Endodermal cell (in vitro differentiated cells): Measurements from ENCODE around the gene BCL7B. TPM values are rescaled to one million over a fixed set of nuclear protein-coding genes. Genes with fewer than 3 reads are reported as not detected.

ENCODE experiments used
- DNase-seq: peaks from one replicate; pipeline ENCODE4 v3.0.0-alpha.2; 2017
- H3K27ac ChIP-seq: 2 replicates; pipeline ENCODE4 v1.5.1; 2013; ENCODE audit warnings: mild to moderate bottlenecking, low read depth, low read length, moderate library complexity
- H3K27me3 ChIP-seq: 2 replicates; pipeline ENCODE4 v1.6.1; 2013; ENCODE audit warnings: mild to moderate bottlenecking, low read length, moderate library complexity; ENCODE audit not compliant: insufficient read depth, control insufficient read depth, poor library complexity, severe bottlenecking
- H3K36me3 ChIP-seq: 2 replicates; pipeline ENCODE4 v1.7.0; 2013; ENCODE audit warnings: mild to moderate bottlenecking, low read length, moderate library complexity; ENCODE audit not compliant: control insufficient read depth, insufficient read depth
- H3K4me1 ChIP-seq: one replicate; pipeline ENCODE4 v1.7.0; 2013; ENCODE audit warnings: low read length; ENCODE audit not compliant: control insufficient read depth, insufficient read depth
- H3K4me3 ChIP-seq: 2 replicates; pipeline ENCODE4 v1.5.1; 2013; ENCODE audit warnings: mild to moderate bottlenecking, low read length, moderate library complexity
- H3K9ac ChIP-seq: 2 replicates; pipeline ENCODE4 v1.6.1; 2013; ENCODE audit warnings: mild to moderate bottlenecking, low read length, moderate library complexity; ENCODE audit not compliant: poor library complexity, severe bottlenecking; ENCODE audit errors: extremely low read depth
- H3K9me3 ChIP-seq: 2 replicates; pipeline ENCODE4 v1.6.1; 2013; ENCODE audit warnings: mild to moderate bottlenecking, low read length, moderate library complexity; ENCODE audit not compliant: control insufficient read depth
- H3K27ac Mint-ChIP-seq: 2 replicates; pipeline ENCODE4 v1.8.0; 2020; ENCODE audit warnings: mixed read lengths
- H3K27me3 Mint-ChIP-seq: 2 replicates; pipeline ENCODE4 v1.8.0; 2021; ENCODE audit warnings: mild to moderate bottlenecking, mixed read lengths; ENCODE audit not compliant: insufficient read depth
- H3K36me3 Mint-ChIP-seq: 2 replicates; pipeline ENCODE4 v1.8.0; 2020; ENCODE audit warnings: low read depth, mixed read lengths
- H3K4me1 Mint-ChIP-seq: 2 replicates; pipeline ENCODE4 v1.8.0; 2020; ENCODE audit warnings: mixed read lengths
- H3K4me3 Mint-ChIP-seq: 2 replicates; pipeline ENCODE4 v1.8.0; 2020; ENCODE audit warnings: mild to moderate bottlenecking, moderate library complexity, mixed read lengths
- H3K9me3 Mint-ChIP-seq: 2 replicates; pipeline ENCODE4 v1.8.0; 2020; ENCODE audit warnings: mild to moderate bottlenecking, mixed read lengths
- CTCF ChIP-seq: fragments of 200-600 bp; sonication (generic); conservative IDR thresholded peaks from 2 replicates; pipeline ENCODE4 v1.5.0; 2021; ENCODE audit warnings: antibody characterized with exemption, mild to moderate bottlenecking
- WGBS, 2 experiments: methylation state at CpG; one replicate each; pipeline versions ENCODE4 v1.1.5 to v1.1.7; 2013; ENCODE audit warnings: missing lambda C conversion rate in 2 of 2, mixed read lengths in 1 of 2; ENCODE audit not compliant: insufficient coverage in 1 of 2, insufficient read length in 1 of 2; 5-methylcytosine and 5-hydroxymethylcytosine counted together
- total RNA-seq, 2 donors: library from RNA; stranded (reverse); fragmentation: NEBNext Ultra II Directional in 1 of 2; extraction: Animal tissue kit (Norgen Biotek cat#: 25700) in 1 of 2; gene quantifications; 2 replicates in 1 of 2; 3 replicates in 1 of 2; pipeline ENCODE4 v1.2.1, GENCODE V29; 2021

Gene BCL7B
- total RNA-seq, 2 donors from 2014 or later, result 31.0 to 37.7 TPM

- Mint-ChIP-seq H3K27ac (no peak overlapping the region), H3K36me3 (peaks cover 71% of the 10 kb centered on the region), H3K4me1 (no peaks in the 10 kb centered on the region), H3K4me3 (no peak overlapping the region), H3K27me3 (no peaks in the 10 kb centered on the region), H3K9me3 (no peaks in the 10 kb centered on the region)
- H3K27ac ChIP-seq, result no peak overlapping the region
- H3K4me1 ChIP-seq, result no peaks in the 10 kb centered on the region
- no peak for TF ChIP-seq CTCF
- no peaks in the 10 kb centered on the region for H3K27me3 ChIP-seq
- DNase-seq, result no peak
- H3K4me3 ChIP-seq, result no peak overlapping the region
- no peaks in the 10 kb centered on the region for H3K9me3 ChIP-seq
- H3K9ac ChIP-seq, result no peak overlapping the region
- 95% methylated on average over 2 of the region's 2 CpGs; no CpG with 5 or more reads in 1 of the 2 experiments for WGBS, 2 experiments
- peaks cover 86% of the 10 kb centered on the region for H3K36me3 ChIP-seq
Measured at GRCh38 chr7:73507556-73507955, 49.9 kb downstream of the BCL7B start.

GRCh38 chr7:73504920-73505319 lies 52.6 kb downstream of the BCL7B start:
- Mint-ChIP-seq H3K4me1 (no peaks in the 10 kb centered on the region), H3K9me3 (no peaks in the 10 kb centered on the region), H3K27ac (no peak overlapping the region), H3K27me3 (no peaks in the 10 kb centered on the region), H3K4me3 (no peak overlapping the region), H3K36me3 (peaks cover 70% of the 10 kb centered on the region)
- no peak for TF ChIP-seq CTCF
- H3K36me3 ChIP-seq, result peaks cover 83% of the 10 kb centered on the region
- no peak for DNase-seq
- H3K27me3 ChIP-seq, result no peaks in the 10 kb centered on the region
- no peak overlapping the region for H3K27ac ChIP-seq
- H3K9me3 ChIP-seq, result no peaks in the 10 kb centered on the region
- WGBS, 2 experiments, result 95% methylated on average over 1 of the region's 1 CpG; no CpG with 5 or more reads in 1 of the 2 experiments
- no peaks in the 10 kb centered on the region for H3K4me1 ChIP-seq
- H3K9ac ChIP-seq, result no peak overlapping the region
- no peak overlapping the region for H3K4me3 ChIP-seq

- Histone ChIP-seq H3K4me3 (no peak overlapping the region), H3K4me1 (no peaks in the 10 kb centered on the region)
- no peaks in the 10 kb centered on the region for H3K27me3 Mint-ChIP-seq
Measured at GRCh38 chr7:73504017-73504416, 53.5 kb downstream of the BCL7B start.

More at GRCh38 chr7:73504017-73504416, 53.5 kb downstream of the BCL7B start:
- Histone ChIP-seq H3K9ac (no peak overlapping the region), H3K27me3 (no peaks in the 10 kb centered on the region), H3K27ac (no peak overlapping the region), H3K36me3 (peaks cover 83% of the 10 kb centered on the region), H3K9me3 (no peaks in the 10 kb centered on the region)
- Mint-ChIP-seq H3K9me3 (no peaks in the 10 kb centered on the region), H3K4me3 (no peak overlapping the region), H3K27ac (no peak overlapping the region), H3K4me1 (no peaks in the 10 kb centered on the region), H3K36me3 (peaks cover 73% of the 10 kb centered on the region)
- 98 to 100% methylated on average over 2 of the region's 2 CpGs for WGBS, 2 experiments
- TF ChIP-seq CTCF, result no peak
- no peak for DNase-seq
